Measurements from ENCODE around the gene SDK2.

- no peak for TF ChIP-seq CTCF (IDR thresholded peaks at IDR 0.05)
- no peak for TF ChIP-seq POLR2A (IDR thresholded peaks at IDR 0.05)
Observed at GRCh38 chr17:73285603-73285908, 358.7 kb downstream of the SDK2 start.

All from right lobe of liver (tissue), 4 donors.